ENCODE measurements around the gene SLC12A8.

SLC12A8 gene

GRCh38 chr3:125250973-125251372 is 38.4 kb upstream of the SLC12A8 start:
- H3K27me3 ChIP-seq (replicated peaks): no peaks in the 10 kb centered on the region
- no peak overlapping the region for H3K27ac ChIP-seq
- H3K36me3 ChIP-seq (replicated peaks): no peaks in the 10 kb centered on the region
- in situ Hi-C loops (cut with HindIII; ENCODE audit: low pct_ligation_motif_present, low sequenced_read_pairs): no loop called here
- H3K4me3 ChIP-seq (ENCODE audit: low read depth, low read length): no peak overlapping the region
- TF ChIP-seq, protein P1, sequence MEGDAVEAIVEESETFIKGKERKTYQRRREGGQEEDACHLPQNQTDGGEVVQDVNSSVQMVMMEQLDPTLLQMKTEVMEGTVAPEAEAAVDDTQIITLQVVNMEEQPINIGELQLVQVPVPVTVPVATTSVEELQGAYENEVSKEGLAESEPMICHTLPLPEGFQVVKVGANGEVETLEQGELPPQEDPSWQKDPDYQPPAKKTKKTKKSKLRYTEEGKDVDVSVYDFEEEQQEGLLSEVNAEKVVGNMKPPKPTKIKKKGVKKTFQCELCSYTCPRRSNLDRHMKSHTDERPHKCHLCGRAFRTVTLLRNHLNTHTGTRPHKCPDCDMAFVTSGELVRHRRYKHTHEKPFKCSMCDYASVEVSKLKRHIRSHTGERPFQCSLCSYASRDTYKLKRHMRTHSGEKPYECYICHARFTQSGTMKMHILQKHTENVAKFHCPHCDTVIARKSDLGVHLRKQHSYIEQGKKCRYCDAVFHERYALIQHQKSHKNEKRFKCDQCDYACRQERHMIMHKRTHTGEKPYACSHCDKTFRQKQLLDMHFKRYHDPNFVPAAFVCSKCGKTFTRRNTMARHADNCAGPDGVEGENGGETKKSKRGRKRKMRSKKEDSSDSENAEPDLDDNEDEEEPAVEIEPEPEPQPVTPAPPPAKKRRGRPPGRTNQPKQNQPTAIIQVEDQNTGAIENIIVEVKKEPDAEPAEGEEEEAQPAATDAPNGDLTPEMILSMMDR (IDR thresholded peaks at IDR 0.05; ENCODE audit: low read depth, low read length, missing control alignments): no peak
- DNase-seq: no peak

- no peak overlapping the region for H3K27ac ChIP-seq
- H3K4me3 ChIP-seq (ENCODE audit: low read depth, low read length): no peak overlapping the region
- H3K36me3 ChIP-seq (replicated peaks): no peaks in the 10 kb centered on the region
- H3K27me3 ChIP-seq (replicated peaks): no peaks in the 10 kb centered on the region
- TF ChIP-seq, protein P1 (IDR thresholded peaks at IDR 0.05; ENCODE audit: low read depth, low read length, missing control alignments): no peak
- in situ Hi-C loops (cut with HindIII; ENCODE audit: low pct_ligation_motif_present, low sequenced_read_pairs): no loop called here
- no peak for DNase-seq
These were observed 33.7 kb upstream of the SLC12A8 start for GRCh38 chr3:125246237-125246636.

GRCh38 chr3:125245521-125245920 is 33.0 kb upstream of the SLC12A8 start:
- in situ Hi-C loops (cut with HindIII; ENCODE audit: low pct_ligation_motif_present, low sequenced_read_pairs): no loop called here
- Histone ChIP-seq H3K36me3 (replicated peaks) (no peaks in the 10 kb centered on the region), H3K27me3 (replicated peaks) (no peaks in the 10 kb centered on the region), H3K4me3 (ENCODE audit: low read depth, low read length) (no peak overlapping the region), H3K27ac (no peak overlapping the region)
- TF ChIP-seq, protein P1 (IDR thresholded peaks at IDR 0.05; ENCODE audit: low read depth, low read length, missing control alignments): no peak
- DNase-seq: peak; percentile 53

DNA sequence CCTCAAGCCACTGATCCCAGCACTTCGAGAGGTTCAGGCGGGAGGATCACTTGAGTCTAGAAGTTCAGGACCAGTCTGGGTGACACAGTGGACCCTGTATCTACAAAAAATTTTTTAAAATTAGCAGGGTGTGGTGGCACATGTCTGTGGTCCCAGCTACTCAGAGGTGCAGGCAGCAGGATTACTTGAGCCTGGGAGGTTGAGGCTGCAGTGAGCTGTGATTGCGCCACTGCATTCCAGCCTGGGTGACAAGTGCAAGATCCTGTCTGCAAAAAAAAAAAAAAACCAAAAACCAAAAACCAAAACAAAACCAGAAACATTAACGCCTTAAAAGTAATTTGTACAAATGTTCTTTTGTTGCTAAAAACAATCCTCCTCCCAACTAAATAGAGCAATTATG is 27.9 kb upstream of the SLC12A8 start:
- TF ChIP-seq, protein P1 (IDR thresholded peaks at IDR 0.05; ENCODE audit: low read depth, low read length, missing control alignments): no peak
- in situ Hi-C loops (cut with HindIII; ENCODE audit: low pct_ligation_motif_present, low sequenced_read_pairs): no loop called here
- Histone ChIP-seq H3K27me3 (replicated peaks) (no peaks in the 10 kb centered on the region), H3K36me3 (replicated peaks) (no peaks in the 10 kb centered on the region), H3K4me3 (ENCODE audit: low read depth, low read length) (no peak overlapping the region), H3K27ac (no peak overlapping the region)
- DNase-seq: peak; percentile 23

DNA sequence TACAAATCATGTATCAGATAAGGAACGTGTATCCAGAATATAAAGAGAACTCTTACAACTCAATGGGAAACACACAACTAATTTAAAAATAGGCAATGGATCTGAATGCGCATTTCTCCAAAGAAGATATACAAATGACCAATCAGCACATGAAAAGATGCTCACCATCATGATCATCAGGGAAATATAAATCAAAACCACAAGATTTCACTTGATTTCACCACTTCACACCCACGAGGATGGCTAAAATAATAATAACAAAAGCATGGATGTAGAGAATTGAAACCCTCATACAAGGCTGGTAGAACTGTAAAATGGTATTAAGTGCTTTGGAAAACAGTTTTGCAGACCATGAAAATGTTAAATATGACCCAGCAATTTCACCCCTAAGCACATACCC is 26.7 kb upstream of the SLC12A8 start:
- TF ChIP-seq, protein P1 (IDR thresholded peaks at IDR 0.05; ENCODE audit: low read depth, low read length, missing control alignments): no peak
- DNase-seq: no peak
- no peaks in the 10 kb centered on the region for H3K27me3 ChIP-seq (replicated peaks)
- in situ Hi-C loops (cut with HindIII; ENCODE audit: low pct_ligation_motif_present, low sequenced_read_pairs): no loop called here
- no peak overlapping the region for H3K27ac ChIP-seq
- H3K36me3 ChIP-seq (replicated peaks): no peaks in the 10 kb centered on the region
- H3K4me3 ChIP-seq (ENCODE audit: low read depth, low read length): no peak overlapping the region

DNA sequence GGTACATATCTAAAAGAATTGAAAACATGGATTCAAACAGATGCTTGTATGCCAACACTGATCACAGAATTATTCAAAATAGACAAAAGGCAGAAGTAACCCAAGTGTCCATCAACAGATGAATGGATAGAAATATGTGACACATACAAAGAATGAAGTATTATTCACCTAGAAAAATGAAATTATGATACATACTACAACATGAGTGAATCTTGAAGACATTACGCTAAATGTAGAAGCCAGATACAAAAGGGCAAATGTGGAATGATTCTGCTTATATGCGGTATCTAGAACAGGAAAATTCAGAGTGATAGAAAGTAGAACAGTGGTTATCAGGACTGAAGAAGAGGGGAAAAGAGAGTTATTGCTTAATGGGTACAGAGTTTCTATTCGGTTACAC is 26.2 kb upstream of the SLC12A8 start:
- Histone ChIP-seq H3K27me3 (replicated peaks) (no peaks in the 10 kb centered on the region), H3K36me3 (replicated peaks) (no peaks in the 10 kb centered on the region), H3K4me3 (ENCODE audit: low read depth, low read length) (no peak overlapping the region), H3K27ac (no peak overlapping the region)
- DNase-seq: no peak
- in situ Hi-C loops (cut with HindIII; ENCODE audit: low pct_ligation_motif_present, low sequenced_read_pairs): no loop called here
- TF ChIP-seq, protein P1 (IDR thresholded peaks at IDR 0.05; ENCODE audit: low read depth, low read length, missing control alignments): no peak
